Trophoblast cell (in vitro differentiated cells and primary cell): ENCODE measurements around the gene ASB18.

Source experiments
- DNase-seq, 2 donors: peaks; one replicate each; pipeline ENCODE4 v3.0.0-alpha.2; 2016
- H2AFZ ChIP-seq: 2 replicates; pipeline ENCODE4 v1.6.1; 2013; ENCODE audit warnings: low read length, moderate library complexity, mild to moderate bottlenecking; ENCODE audit not compliant: insufficient read depth, poor library complexity
- H2AK5ac ChIP-seq: 2 replicates; pipeline ENCODE4 v1.6.1; 2013; ENCODE audit warnings: mild to moderate bottlenecking, low read length
- H2BK120ac ChIP-seq: 2 replicates; pipeline ENCODE4 v1.6.1; 2013; ENCODE audit warnings: low read length, mild to moderate bottlenecking, moderate library complexity; ENCODE audit not compliant: insufficient read depth, poor library complexity
- H2BK12ac ChIP-seq: 2 replicates; pipeline ENCODE4 v1.6.1; 2013; ENCODE audit warnings: mild to moderate bottlenecking, low read length, moderate library complexity
- H2BK5ac ChIP-seq: 2 replicates; pipeline ENCODE4 v1.6.1; 2013; ENCODE audit warnings: low read length, low read depth, moderate library complexity, mild to moderate bottlenecking; ENCODE audit not compliant: poor library complexity
- H3K14ac ChIP-seq: 2 replicates; pipeline ENCODE4 v1.6.1; 2013; ENCODE audit warnings: mild to moderate bottlenecking, low read length
- H3K18ac ChIP-seq: 2 replicates; pipeline ENCODE4 v1.6.1; 2013; ENCODE audit warnings: mild to moderate bottlenecking, low read length
- H3K23ac ChIP-seq: 2 replicates; pipeline ENCODE4 v1.6.1; 2013; ENCODE audit warnings: low read length
- H3K27ac ChIP-seq: 2 replicates; pipeline ENCODE4 v1.5.1; 2013; ENCODE audit warnings: low read depth, mild to moderate bottlenecking, inconsistent platforms, low read length, moderate library complexity
- H3K27me3 ChIP-seq: 2 replicates; pipeline ENCODE4 v1.6.1; 2013; ENCODE audit warnings: inconsistent platforms, mild to moderate bottlenecking, low read length, moderate library complexity; ENCODE audit not compliant: insufficient read depth
- H3K36me3 ChIP-seq, 2 experiments: 1 replicate in 1 of 2; 2 replicates in 1 of 2; pipeline ENCODE4 v1.6.1; 2013; ENCODE audit warnings: low read length in 2 of 2, mild to moderate bottlenecking in 2 of 2, moderate library complexity in 1 of 2; ENCODE audit not compliant: insufficient read depth in 2 of 2, control insufficient read depth in 1 of 2
- H3K4ac ChIP-seq: 2 replicates; pipeline ENCODE4 v1.6.1; 2013; ENCODE audit warnings: low read depth, mild to moderate bottlenecking, low read length, moderate library complexity
- H3K4me1 ChIP-seq, 2 experiments: 1 replicate in 1 of 2; 2 replicates in 1 of 2; pipeline ENCODE4 v1.6.1; 2013; ENCODE audit warnings: low read length in 2 of 2, mild to moderate bottlenecking in 2 of 2, moderate library complexity in 1 of 2; ENCODE audit not compliant: insufficient read depth in 2 of 2, control insufficient read depth in 1 of 2
- H3K4me2 ChIP-seq: 2 replicates; pipeline ENCODE4 v1.6.1; 2013; ENCODE audit warnings: inconsistent platforms, mild to moderate bottlenecking, low read length, moderate library complexity
- H3K4me3 ChIP-seq: 2 replicates; pipeline ENCODE4 v1.5.1; 2013; ENCODE audit warnings: mild to moderate bottlenecking, low read depth, low read length, inconsistent platforms
- H3K79me1 ChIP-seq: one replicate; pipeline ENCODE4 v1.6.1; 2013; ENCODE audit warnings: low read length
- H3K79me2 ChIP-seq: 2 replicates; pipeline ENCODE4 v1.6.1; 2013; ENCODE audit warnings: low read length, mild to moderate bottlenecking; ENCODE audit not compliant: control insufficient read depth, insufficient read depth, poor library complexity
- H3K9ac ChIP-seq: 2 replicates; pipeline ENCODE4 v1.6.1; 2013; ENCODE audit warnings: mild to moderate bottlenecking, low read length
- H3K9me3 ChIP-seq: 2 replicates; pipeline ENCODE4 v1.6.1; 2013; ENCODE audit warnings: low read depth, mild to moderate bottlenecking, control low read depth, inconsistent platforms, low read length; ENCODE audit not compliant: insufficient read depth
- H4K12ac ChIP-seq: 2 replicates; pipeline ENCODE4 v1.6.1; 2013; ENCODE audit warnings: low read depth, mild to moderate bottlenecking, low read length, moderate library complexity
- H4K8ac ChIP-seq: 2 replicates; pipeline ENCODE4 v1.6.1; 2013; ENCODE audit warnings: low read depth, mild to moderate bottlenecking, low read length, moderate library complexity
- H4K91ac ChIP-seq: one replicate; pipeline ENCODE4 v1.6.1; 2013; ENCODE audit warnings: low read depth, mild to moderate bottlenecking, low read length, moderate library complexity
- WGBS: extraction: QIAGEN DNeasy Blood & Tissue Kit; methylation state at CpG from one replicate; pipeline ENCODE4 v1.1.7; 2013; ENCODE audit warnings: missing lambda C conversion rate; ENCODE audit not compliant: insufficient read length, insufficient coverage; ENCODE audit errors: extremely low coverage; 5-methylcytosine and 5-hydroxymethylcytosine counted together

Gene ASB18

GRCh38 chr2:236307641-236308040 is 43.4 kb upstream of the ASB18 start:
- H3K4me3 ChIP-seq: no peak overlapping the region
- no peak overlapping the region for H2BK12ac ChIP-seq
- H3K79me1 ChIP-seq: no peaks in the 10 kb centered on the region
- no peak overlapping the region for H2AFZ ChIP-seq
- H2BK120ac ChIP-seq: no peak overlapping the region
- no peak overlapping the region for H3K23ac ChIP-seq
- no peaks in the 10 kb centered on the region for H3K9me3 ChIP-seq
- H4K12ac ChIP-seq: no peak overlapping the region
- no peak overlapping the region for H3K4me2 ChIP-seq
- peaks cover 2% of the 10 kb centered on the region for H3K27me3 ChIP-seq
- no peak for DNase-seq
- no peak overlapping the region for H4K8ac ChIP-seq
- no peak overlapping the region for H3K27ac ChIP-seq
- no peaks in the 10 kb centered on the region for H3K4me1 ChIP-seq
- no peak overlapping the region for H2BK5ac ChIP-seq
- H3K18ac ChIP-seq: no peak overlapping the region
- no peak overlapping the region for H3K9ac ChIP-seq
- no CpG with 5 or more reads among the region's 12 CpGs for WGBS
- no peaks in the 10 kb centered on the region for H3K79me2 ChIP-seq
- no peaks in the 10 kb centered on the region for H3K36me3 ChIP-seq
- no peak overlapping the region for H4K91ac ChIP-seq
- H3K14ac ChIP-seq: no peak overlapping the region
- H2AK5ac ChIP-seq: no peak overlapping the region
- no peak overlapping the region for H3K4ac ChIP-seq

GRCh38 chr2:236306825-236307540 is 42.8 kb upstream of the ASB18 start:
- no peak overlapping the region for H4K12ac ChIP-seq
- no peak overlapping the region for H3K23ac ChIP-seq
- H3K14ac ChIP-seq: no peak overlapping the region
- H3K79me2 ChIP-seq: no peaks in the 10 kb centered on the region
- no peak overlapping the region for H3K4me3 ChIP-seq
- no peaks in the 10 kb centered on the region for H3K4me1 ChIP-seq
- no peak overlapping the region for H3K9ac ChIP-seq
- no peak for DNase-seq
- no peak overlapping the region for H3K4ac ChIP-seq
- H2BK12ac ChIP-seq: no peak overlapping the region
- no CpG with 5 or more reads among the region's 13 CpGs for WGBS
- no peak overlapping the region for H4K91ac ChIP-seq
- no peaks in the 10 kb centered on the region for H3K79me1 ChIP-seq
- H2BK5ac ChIP-seq: no peak overlapping the region
- H4K8ac ChIP-seq: no peak overlapping the region
- H3K9me3 ChIP-seq: no peaks in the 10 kb centered on the region
- H3K18ac ChIP-seq: no peak overlapping the region
- no peak overlapping the region for H2AK5ac ChIP-seq
- H3K27ac ChIP-seq: no peak overlapping the region
- H2AFZ ChIP-seq: no peak overlapping the region
- H3K36me3 ChIP-seq: no peaks in the 10 kb centered on the region
- no peak overlapping the region for H2BK120ac ChIP-seq
- H3K27me3 ChIP-seq: peaks cover 2% of the 10 kb centered on the region
- H3K4me2 ChIP-seq: no peak overlapping the region

- no peak overlapping the region for H2AK5ac ChIP-seq
- H2BK5ac ChIP-seq: no peak overlapping the region
- H3K79me1 ChIP-seq: no peaks in the 10 kb centered on the region
- no peaks in the 10 kb centered on the region for H3K4me1 ChIP-seq
- no peak overlapping the region for H3K23ac ChIP-seq
- no peak overlapping the region for H3K18ac ChIP-seq
- H3K4me3 ChIP-seq: no peak overlapping the region
- peaks cover 2% of the 10 kb centered on the region for H3K27me3 ChIP-seq
- H4K8ac ChIP-seq: no peak overlapping the region
- H3K4me2 ChIP-seq: no peak overlapping the region
- no peaks in the 10 kb centered on the region for H3K36me3 ChIP-seq
- no peak overlapping the region for H3K4ac ChIP-seq
- no peaks in the 10 kb centered on the region for H3K79me2 ChIP-seq
- no peak for DNase-seq
- H3K9me3 ChIP-seq: no peaks in the 10 kb centered on the region
- no CpG with 5 or more reads among the region's 6 CpGs for WGBS
- no peak overlapping the region for H3K27ac ChIP-seq
- no peak overlapping the region for H3K9ac ChIP-seq
- no peak overlapping the region for H3K14ac ChIP-seq
- H2BK12ac ChIP-seq: no peak overlapping the region
- H2AFZ ChIP-seq: no peak overlapping the region
- H4K91ac ChIP-seq: no peak overlapping the region
- H4K12ac ChIP-seq: no peak overlapping the region
- H2BK120ac ChIP-seq: no peak overlapping the region
Measured at GRCh38 chr2:236305964-236306605, 41.9 kb upstream of the ASB18 start.

- no peaks in the 10 kb centered on the region for H3K9me3 ChIP-seq
- H4K8ac ChIP-seq: no peak overlapping the region
- H2AFZ ChIP-seq: no peak overlapping the region
- H4K12ac ChIP-seq: no peak overlapping the region
- DNase-seq: no peak
- H3K4me3 ChIP-seq: no peak overlapping the region
- H3K36me3 ChIP-seq: no peaks in the 10 kb centered on the region
- no peak overlapping the region for H2AK5ac ChIP-seq
- no peak overlapping the region for H3K14ac ChIP-seq
- H3K23ac ChIP-seq: no peak overlapping the region
- no peaks in the 10 kb centered on the region for H3K4me1 ChIP-seq
- no peak overlapping the region for H3K4ac ChIP-seq
- no peak overlapping the region for H4K91ac ChIP-seq
- H2BK120ac ChIP-seq: no peak overlapping the region
- no CpG with 5 or more reads among the region's 10 CpGs for WGBS
- H3K79me2 ChIP-seq: no peaks in the 10 kb centered on the region
- no peaks in the 10 kb centered on the region for H3K79me1 ChIP-seq
- H2BK12ac ChIP-seq: no peak overlapping the region
- H2BK5ac ChIP-seq: no peak overlapping the region
- no peak overlapping the region for H3K9ac ChIP-seq
- no peak overlapping the region for H3K4me2 ChIP-seq
- H3K27me3 ChIP-seq: no peaks in the 10 kb centered on the region
- no peak overlapping the region for H3K27ac ChIP-seq
- no peak overlapping the region for H3K18ac ChIP-seq
Measured at GRCh38 chr2:236305531-236305930, 41.3 kb upstream of the ASB18 start.
